H1 (cell line): ENCODE results near the gene PROK2. TPM values are rescaled to one million over a fixed set of nuclear protein-coding genes. Genes with fewer than 3 reads are reported as not detected.

Experiments used
- SAP30 ChIP-seq: fragments of 300-600 bp; sonication (generic); IDR thresholded peaks from 2 replicates; pipeline ENCODE4 v1.7.1; 2012; ENCODE audit warnings: low read length, moderate library complexity, mild to moderate bottlenecking, inconsistent platforms; ENCODE audit not compliant: insufficient read depth, insufficient replicate concordance
- ZNF274 ChIP-seq: IDR thresholded peaks from 2 replicates; pipeline ENCODE4 v1.7.0; 2012; ENCODE audit warnings: low read length, borderline replicate concordance; ENCODE audit errors: extremely low read depth
- polyA plus RNA-seq, 7 experiments: library from polyadenylated mRNA; depleted of rRNA in 3 of 7; stranded (reverse) in 5 of 7; unstranded in 2 of 7; fragments of >200 nt in 5 of 7; fragments of 200-250 nt in 2 of 7; gene quantifications; 1 replicate in 5 of 7; 2 replicates in 1 of 7; 4 replicates in 1 of 7; pipeline versions ENCODE4 v1.2.1 to v1.2.3, GENCODE V29; 2011 to 2013; ENCODE audit warnings: missing spikeins in 2 of 7, mixed read lengths in 2 of 7
- total RNA-seq: library from RNA; stranded (reverse); fragmentation: NEBNext Ultra II Directional; extraction: Animal tissue kit (Norgen Biotek cat#: 25700); gene quantifications from 2 replicates; pipeline ENCODE4 v1.2.1, GENCODE V29; 2021

PROK2 gene
- total and polyA plus RNA-seq, 2 of the 8 experiments (the other 6 are each of a cell fraction or from before 2014, with no cell fraction given) = 0.50 to 1.8 TPM

- TF ChIP-seq ZNF274 (no peak), SAP30 (no peak)
These were observed 31.8 kb upstream of the PROK2 start (continued) for GRCh38 chr3:71816767-71817156.
